Effector memory CD8-positive, alpha-beta T cell (primary cell): ENCODE measurements around the gene BSG.

Source experiments
- ATAC-seq: fragments of 150-1000 bp; cut with Tn5 transposase; replicated peaks from 2 replicates; pipeline ENCODE4 v1.10.0; 2021; ENCODE audit warnings: mild to moderate bottlenecking, moderate library complexity
- DNase-seq, 3 experiments: peaks; one replicate each; pipeline ENCODE4 v3.0.0; 2021
- H3K27ac Mint-ChIP-seq, 2 donors: one replicate each; pipeline ENCODE4 v1.8.0; 2022; ENCODE audit warnings: mild to moderate bottlenecking in 2 of 2, mixed read lengths in 2 of 2, moderate library complexity in 2 of 2
- H3K27me3 Mint-ChIP-seq, 2 donors: one replicate each; pipeline ENCODE4 v1.8.0; 2022; ENCODE audit warnings: mixed read lengths in 2 of 2
- H3K36me3 Mint-ChIP-seq: one replicate; pipeline ENCODE4 v1.8.0; 2022; ENCODE audit warnings: mild to moderate bottlenecking, moderate library complexity, mixed read lengths; ENCODE audit not compliant: insufficient read depth
- H3K4me1 Mint-ChIP-seq, 2 donors: one replicate each; pipeline ENCODE4 v1.8.0; 2022; ENCODE audit warnings: low read depth in 2 of 2, mixed read lengths in 2 of 2
- H3K4me3 Mint-ChIP-seq, 2 donors: one replicate each; pipeline ENCODE4 v1.8.0; 2022; ENCODE audit warnings: mild to moderate bottlenecking in 2 of 2, mixed read lengths in 2 of 2, moderate library complexity in 2 of 2
- H3K9me3 Mint-ChIP-seq, 2 donors: one replicate each; pipeline ENCODE4 v1.8.0; 2022; ENCODE audit warnings: mixed read lengths in 2 of 2
- total RNA-seq, 9 experiments: gene quantifications; one replicate each; lab custom pipeline; 2026; lab: John Stamatoyannopoulos, UW

The BSG gene
- 63.9 to 190 (median 126) reads per million in 9 experiments for total RNA-seq

- H3K27ac Mint-ChIP-seq: peak within 1 kb of the TSS; percentile 92
- ATAC-seq: peak; percentile 85
- peaks cover 30 to 38% of the 10 kb centered on the region in 2 donors for H3K4me1 Mint-ChIP-seq
- no peaks in the 10 kb centered on the region for H3K9me3 Mint-ChIP-seq
- H3K27me3 Mint-ChIP-seq: no peaks in the 10 kb centered on the region
- peak within 1 kb of the TSS; percentile 92 for H3K4me3 Mint-ChIP-seq
- DNase-seq: peak; percentile 96 to 98 (median 98)
- peaks cover 38% of the 10 kb centered on the region for H3K36me3 Mint-ChIP-seq
Observed at GRCh38 chr19:572140-572742, at the start of gene BSG. BSG (plus strand) TSS chr19:572596; CDS start chr19:572635, 39 bp downstream.

DNA sequence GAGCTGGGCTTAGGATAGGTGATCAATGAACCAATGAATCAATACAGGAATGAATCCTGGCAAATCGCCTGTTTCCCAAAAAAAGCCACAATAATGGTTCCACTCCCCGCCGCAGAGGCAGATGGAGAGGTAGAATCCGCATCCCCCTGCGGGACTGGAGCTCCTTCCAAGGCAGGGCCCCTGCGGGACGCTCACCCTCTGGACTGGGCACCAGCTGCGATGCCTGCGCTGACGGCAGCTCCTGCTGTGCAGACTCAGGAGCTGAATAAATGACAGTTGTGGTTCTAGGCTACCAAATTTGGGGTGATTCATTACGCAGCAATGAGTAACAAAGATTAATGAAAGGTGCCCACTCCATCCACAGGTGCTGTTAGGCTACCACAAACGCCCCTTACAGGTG lies 49.7 kb upstream of the BSG start:
- peaks cover 3% of the 10 kb centered on the region for H3K36me3 Mint-ChIP-seq
- no peak overlapping the region for H3K4me3 Mint-ChIP-seq
- ATAC-seq: no peak

DNA sequence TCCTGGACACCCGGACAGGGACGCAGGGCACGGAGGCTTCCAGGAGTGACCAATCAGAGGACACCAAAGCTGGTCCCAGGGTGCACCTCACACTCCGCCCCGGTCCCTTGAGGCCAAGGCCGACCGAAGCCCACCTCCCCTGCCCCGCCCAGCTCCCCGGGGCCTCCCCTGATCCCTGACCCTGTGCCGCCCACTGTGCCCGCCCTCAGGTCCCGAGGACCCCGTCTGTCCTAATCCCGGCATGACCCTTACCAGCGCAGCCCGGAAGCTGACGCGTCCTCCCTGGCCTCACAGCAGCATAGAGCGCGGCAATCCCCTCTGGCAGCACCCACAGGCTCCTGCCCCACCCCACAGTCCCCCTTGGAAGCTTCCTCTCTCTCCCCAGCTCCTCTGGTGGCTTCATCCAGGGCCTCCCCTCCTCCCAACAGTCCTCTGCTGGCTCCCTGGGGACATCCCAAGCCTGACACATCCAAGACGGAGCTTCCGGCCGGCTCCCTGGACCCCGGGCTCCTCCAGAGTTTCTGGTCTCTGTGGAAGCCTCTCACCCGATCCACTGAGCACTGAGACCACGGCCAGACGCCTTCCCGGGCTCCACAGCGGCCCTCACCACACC lies 48.2 kb upstream of the BSG start:
- Mint-ChIP-seq H3K27me3 (peaks cover 0 to 8% of the 10 kb centered on the region in 2 donors), H3K27ac (no peak overlapping the region), H3K4me3 (no peak overlapping the region), H3K36me3 (no peaks in the 10 kb centered on the region), H3K4me1 (peaks cover 3 to 4% of the 10 kb centered on the region in 2 donors), H3K9me3 (no peaks in the 10 kb centered on the region)
- DNase-seq: no peak
- no peak for ATAC-seq

More for the DNA sequence above, 49.7 kb upstream of the BSG start:
- no peak for DNase-seq
- Mint-ChIP-seq H3K4me1 (peaks cover 3 to 4% of the 10 kb centered on the region in 2 donors), H3K9me3 (no peaks in the 10 kb centered on the region), H3K27me3 (peaks cover 0 to 8% of the 10 kb centered on the region in 2 donors), H3K27ac (no peak overlapping the region)

DNA sequence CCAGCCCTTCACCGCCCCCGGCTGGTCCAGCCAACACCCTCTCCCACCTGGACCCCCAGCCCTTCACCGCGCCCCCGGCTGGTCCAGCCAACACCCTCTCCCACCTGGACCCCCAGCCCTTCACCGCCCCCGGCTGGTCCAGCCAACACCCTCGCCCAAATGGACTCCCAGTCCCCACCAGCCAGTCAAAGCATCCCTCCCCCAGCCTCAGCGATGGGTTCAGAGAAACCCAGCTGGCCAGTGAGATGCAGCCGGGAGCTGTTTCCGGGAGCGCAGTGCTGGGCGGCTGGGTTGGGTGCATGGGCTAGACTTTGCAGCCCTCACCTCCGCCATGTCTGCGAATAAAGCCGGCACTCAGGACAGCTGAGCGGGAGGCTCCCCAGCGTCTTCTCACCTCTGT lies 47.4 kb upstream of the BSG start:
- H3K4me3 Mint-ChIP-seq: no peak overlapping the region
- ATAC-seq: no peak
- no peaks in the 10 kb centered on the region for H3K9me3 Mint-ChIP-seq
- H3K36me3 Mint-ChIP-seq: peaks cover under 1% of the 10 kb centered on the region
- peak overlapping the region in 1 of 2 donors; percentile 17 for H3K27ac Mint-ChIP-seq
- peaks cover 0 to 8% of the 10 kb centered on the region in 2 donors for H3K27me3 Mint-ChIP-seq
- H3K4me1 Mint-ChIP-seq: peaks cover 4% of the 10 kb centered on the region in 2 donors
- DNase-seq: no peak

DNA sequence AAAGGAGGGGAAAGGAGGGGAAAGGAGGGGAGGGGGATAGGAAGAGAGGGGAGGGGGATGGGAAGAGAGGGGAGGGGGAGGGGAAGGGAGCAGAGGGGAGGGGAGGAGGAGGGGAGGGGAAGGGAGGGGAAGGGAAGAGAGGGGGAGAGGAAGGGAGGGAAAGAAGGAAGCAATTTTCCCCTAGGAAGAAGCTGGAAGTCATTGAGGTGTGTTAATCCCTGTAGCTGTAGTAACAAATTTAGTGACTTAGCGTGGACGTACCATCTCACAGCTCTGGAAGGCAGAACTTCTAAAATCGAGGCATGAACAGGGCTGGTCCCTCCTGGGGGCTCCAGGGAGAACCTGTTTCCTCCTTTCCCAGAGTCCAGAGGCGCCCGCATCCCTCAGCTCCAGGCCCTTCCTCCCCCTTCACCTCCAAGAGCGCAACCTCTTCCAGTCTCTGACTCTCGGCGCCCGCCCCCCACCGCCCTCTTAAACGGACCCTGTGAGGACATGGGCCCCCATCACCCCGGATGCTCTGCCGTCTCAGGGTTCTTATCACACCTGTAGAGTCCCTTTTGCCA lies 46.5 kb upstream of the BSG start:
- no peak overlapping the region for H3K4me3 Mint-ChIP-seq
- ATAC-seq: no peak
- H3K27me3 Mint-ChIP-seq: peaks cover 0 to 8% of the 10 kb centered on the region in 2 donors
- no peaks in the 10 kb centered on the region for H3K9me3 Mint-ChIP-seq
- H3K27ac Mint-ChIP-seq: no peak overlapping the region
- peaks cover 2 to 4% of the 10 kb centered on the region in 2 donors for H3K4me1 Mint-ChIP-seq
- peaks cover 6% of the 10 kb centered on the region for H3K36me3 Mint-ChIP-seq
- DNase-seq: no peak

DNA sequence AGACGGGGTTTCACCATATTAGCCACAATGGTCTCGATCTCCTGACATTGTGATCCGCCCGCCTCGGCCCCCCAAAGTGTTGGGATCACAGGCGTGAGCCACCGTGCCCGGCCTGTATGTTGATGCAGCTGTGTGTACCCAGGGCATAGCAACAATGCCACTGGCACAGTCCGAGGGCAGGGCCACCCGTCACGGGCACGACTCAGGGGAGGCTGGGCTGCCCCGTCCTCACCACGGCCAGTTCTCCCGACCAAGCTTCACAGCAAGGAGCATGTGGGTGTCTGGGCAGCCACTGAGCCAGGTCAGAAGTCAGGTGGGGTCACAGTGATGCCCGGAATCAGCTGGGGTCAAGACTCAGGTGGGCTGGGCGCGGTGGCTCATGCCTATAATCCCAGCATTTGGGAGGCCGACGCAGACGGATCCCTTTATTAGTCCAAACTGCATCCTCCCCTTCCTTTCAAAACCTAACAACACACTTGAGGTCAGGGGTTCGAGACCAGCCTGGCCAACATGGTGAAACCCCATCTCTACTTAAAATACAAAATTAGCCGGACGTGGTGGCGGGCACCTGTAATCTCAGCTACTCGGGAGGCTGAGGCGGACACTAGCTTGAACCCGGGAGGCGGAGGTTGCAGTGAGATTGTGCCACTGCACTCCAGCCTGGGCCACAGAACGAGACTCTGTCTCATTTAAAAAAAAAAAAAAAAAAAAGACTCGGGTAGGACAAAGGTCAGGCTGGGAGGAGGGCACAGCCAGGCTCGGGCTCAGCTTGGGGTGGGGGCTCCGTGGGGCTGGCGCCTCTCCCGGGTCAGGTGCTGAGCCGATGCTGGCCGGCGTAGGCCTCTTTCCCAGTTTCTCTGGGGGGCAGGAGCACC lies 42.0 kb upstream of the BSG start:
- Mint-ChIP-seq H3K4me1 (peaks cover 15 to 16% of the 10 kb centered on the region in 2 donors), H3K27ac (peak overlapping the region in 1 of 2 donors; percentile 17), H3K36me3 (peaks cover 26% of the 10 kb centered on the region), H3K4me3 (peak overlapping the region; percentile 73 to 74), H3K27me3 (peaks cover 0 to 6% of the 10 kb centered on the region in 2 donors), H3K9me3 (no peaks in the 10 kb centered on the region)
- no peak for DNase-seq
- no peak for ATAC-seq

DNA sequence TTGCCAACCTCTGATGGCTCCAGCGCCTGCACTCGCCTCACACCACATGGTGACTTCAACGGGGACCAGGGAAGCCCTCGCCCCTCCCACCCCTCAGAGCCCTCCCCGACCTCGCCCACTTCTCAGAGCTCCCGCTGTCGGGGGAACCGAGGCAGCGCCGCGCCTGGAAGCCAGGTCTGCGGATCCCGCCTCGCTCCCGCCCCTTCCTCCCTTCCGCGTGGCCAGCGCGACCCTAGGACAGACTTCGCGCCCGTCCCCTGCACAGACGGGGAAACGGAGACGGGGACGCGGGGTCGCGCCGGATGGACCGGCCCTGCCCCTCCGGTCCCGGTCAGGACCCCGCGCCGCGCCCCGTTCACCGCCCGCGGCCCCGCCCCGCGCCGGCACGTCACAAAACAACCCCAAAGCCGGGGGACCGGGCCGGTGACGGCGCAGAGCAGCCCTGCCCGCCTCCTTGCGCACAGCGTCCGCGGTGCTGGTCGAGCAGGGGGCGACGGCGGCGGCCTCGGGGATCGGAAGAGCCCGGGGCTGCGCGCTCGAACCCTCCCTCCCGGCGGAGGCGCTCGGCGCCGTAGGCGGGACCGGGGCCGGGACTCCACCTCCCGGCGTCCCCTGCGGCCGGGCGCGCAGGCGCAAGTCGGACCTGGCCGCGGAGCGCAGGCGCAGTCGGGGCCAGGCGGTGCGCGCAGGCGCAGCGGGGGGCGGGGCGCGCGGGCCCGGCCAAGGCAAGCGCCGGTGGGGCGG lies 41.2 kb upstream of the BSG start:
- Mint-ChIP-seq H3K4me3 (peak overlapping the region; percentile 73 to 74), H3K36me3 (peaks cover 29% of the 10 kb centered on the region), H3K27ac (peak overlapping the region in 1 of 2 donors; percentile 17), H3K4me1 (peaks cover 15 to 16% of the 10 kb centered on the region in 2 donors), H3K27me3 (no peaks in the 10 kb centered on the region), H3K9me3 (no peaks in the 10 kb centered on the region)
- ATAC-seq: peak; percentile 77
- peak; percentile 84 to 96 (median 91) for DNase-seq

- peaks cover 35% of the 10 kb centered on the region for H3K36me3 Mint-ChIP-seq
Observed at GRCh38 chr19:531753-532560, 40.4 kb upstream of the BSG start, which contains the start of gene CDC34. CDC34 (plus strand) TSS chr19:531760; CDS start chr19:531932, 172 bp downstream.

GRCh38 chr19:532561-533363 lies 39.6 kb upstream of the BSG start:
- H3K27ac Mint-ChIP-seq: peak overlapping the region; percentile 59 to 69
- H3K36me3 Mint-ChIP-seq: peaks cover 43% of the 10 kb centered on the region
- no peaks in the 10 kb centered on the region for H3K9me3 Mint-ChIP-seq
- peaks cover 15 to 16% of the 10 kb centered on the region in 2 donors for H3K4me1 Mint-ChIP-seq
- DNase-seq: peak in 2 of 3 experiments; percentile 30 to 40
- ATAC-seq: no peak
- no peaks in the 10 kb centered on the region for H3K27me3 Mint-ChIP-seq
- peak overlapping the region; percentile 83 to 84 for H3K4me3 Mint-ChIP-seq

More at GRCh38 chr19:531753-532560, 40.4 kb upstream of the BSG start, which contains the start of gene CDC34:
- peak within 1 kb of the TSS; percentile 83 to 84 for H3K4me3 Mint-ChIP-seq
- DNase-seq (no peak), ATAC-seq (peak; percentile 30)
- peaks cover 15 to 16% of the 10 kb centered on the region in 2 donors for H3K4me1 Mint-ChIP-seq
- no peaks in the 10 kb centered on the region for H3K9me3 Mint-ChIP-seq
- H3K27me3 Mint-ChIP-seq: no peaks in the 10 kb centered on the region
- peak within 1 kb of the TSS; percentile 59 to 69 for H3K27ac Mint-ChIP-seq

GRCh38 chr19:533364-534058 lies 38.9 kb upstream of the BSG start:
- peaks cover 47% of the 10 kb centered on the region for H3K36me3 Mint-ChIP-seq
- H3K27me3 Mint-ChIP-seq: no peaks in the 10 kb centered on the region
- peaks cover 16 to 17% of the 10 kb centered on the region in 2 donors for H3K4me1 Mint-ChIP-seq
- no peaks in the 10 kb centered on the region for H3K9me3 Mint-ChIP-seq
- ATAC-seq (no peak), DNase-seq (no peak)
- peak overlapping the region; percentile 83 to 84 for H3K4me3 Mint-ChIP-seq
- H3K27ac Mint-ChIP-seq: peak overlapping the region; percentile 59 to 69

GRCh38 chr19:534088-534487 lies 38.3 kb upstream of the BSG start:
- H3K27ac Mint-ChIP-seq: peak overlapping the region in 1 of 2 donors; percentile 23
- no peak for ATAC-seq
- peaks cover 48% of the 10 kb centered on the region for H3K36me3 Mint-ChIP-seq
- peaks cover 16 to 17% of the 10 kb centered on the region in 2 donors for H3K4me1 Mint-ChIP-seq
- no peaks in the 10 kb centered on the region for H3K27me3 Mint-ChIP-seq
- peak overlapping the region; percentile 83 to 84 for H3K4me3 Mint-ChIP-seq
- DNase-seq: no peak
- H3K9me3 Mint-ChIP-seq: no peaks in the 10 kb centered on the region
